DOHH2 (cell line): Measurements from ENCODE around the gene FTO.

Experiments used
- H3F3A ChIP-seq: fragments of 200-600 bp; sonication (generic), shearing (Covaris generic); 2 replicates; pipeline ENCODE4 v1.6.0; 2016; ENCODE audit warnings: antibody characterized with exemption, mild to moderate bottlenecking; ENCODE audit not compliant: control insufficient read depth, insufficient read depth
- H3K27ac ChIP-seq: fragments of 200-600 bp; sonication (generic); 2 replicates; pipeline ENCODE4 v1.5.1; 2014; ENCODE audit warnings: low read depth, mild to moderate bottlenecking, low read length, moderate library complexity
- H3K27me3 ChIP-seq: fragments of 200-600 bp; sonication (generic); 2 replicates; pipeline ENCODE4 v1.6.1; 2014; ENCODE audit warnings: mild to moderate bottlenecking, low read length, mixed read lengths; ENCODE audit not compliant: control insufficient read depth
- H3K36me3 ChIP-seq: fragments of 200-600 bp; sonication (generic); 2 replicates; pipeline ENCODE4 v1.6.1; 2014; ENCODE audit warnings: mild to moderate bottlenecking, low read length, moderate library complexity, mixed read lengths; ENCODE audit not compliant: control insufficient read depth
- H3K4me1 ChIP-seq: fragments of 200-600 bp; sonication (generic); 2 replicates; pipeline ENCODE4 v1.6.1; 2014; ENCODE audit warnings: mild to moderate bottlenecking, low read length, mixed read lengths; ENCODE audit not compliant: control insufficient read depth
- H3K4me2 ChIP-seq: fragments of 200-600 bp; sonication (generic); 2 replicates; pipeline ENCODE4 v1.6.0; 2014; ENCODE audit warnings: mild to moderate bottlenecking, low read length, moderate library complexity
- H3K4me3 ChIP-seq: fragments of 200-600 bp; sonication (generic); 2 replicates; pipeline ENCODE4 v1.5.1; 2014; ENCODE audit warnings: mild to moderate bottlenecking, low read length, mixed read lengths
- H3K79me2 ChIP-seq: fragments of 200-600 bp; sonication (generic); 2 replicates; pipeline ENCODE4 v1.6.1; 2014; ENCODE audit warnings: mild to moderate bottlenecking, low read length, mixed read lengths; ENCODE audit not compliant: control insufficient read depth
- H3K9me2 ChIP-seq: fragments of 200-600 bp; sonication (generic); replicated peaks from 2 replicates; pipeline ENCODE4 v1.6.1; 2014; ENCODE audit warnings: mild to moderate bottlenecking, low read length, mixed read lengths; ENCODE audit not compliant: control insufficient read depth
- H3K9me3 ChIP-seq: fragments of 200-600 bp; sonication (generic); 2 replicates; pipeline ENCODE4 v1.6.1; 2014; ENCODE audit warnings: antibody characterized with exemption, low read length, mixed read lengths; ENCODE audit not compliant: control insufficient read depth, insufficient read depth
- H4K20me1 ChIP-seq: fragments of 200-600 bp; sonication (generic); 2 replicates; pipeline ENCODE4 v1.6.0; 2014; ENCODE audit warnings: low read depth, mild to moderate bottlenecking, antibody characterized with exemption, low read length, moderate library complexity; ENCODE audit not compliant: control insufficient read depth, insufficient read depth
- EZH2phosphoT487 ChIP-seq: fragments of 200-600 bp; sonication (generic); IDR thresholded peaks from 2 replicates; pipeline ENCODE4 v1.6.1; 2017; ENCODE audit warnings: borderline replicate concordance, mild to moderate bottlenecking, antibody characterized with exemption, low read length, moderate library complexity, mixed read lengths
- TF ChIP-seq, protein P1 (sequence below): fragments of 200-600 bp; sonication (generic); IDR thresholded peaks from one replicate; pipeline ENCODE4 v1.5.1; 2014; ENCODE audit warnings: antibody characterized with exemption, mild to moderate bottlenecking, low read depth, low read length; ENCODE audit not compliant: poor library complexity, severe bottlenecking

The FTO gene

DNA sequence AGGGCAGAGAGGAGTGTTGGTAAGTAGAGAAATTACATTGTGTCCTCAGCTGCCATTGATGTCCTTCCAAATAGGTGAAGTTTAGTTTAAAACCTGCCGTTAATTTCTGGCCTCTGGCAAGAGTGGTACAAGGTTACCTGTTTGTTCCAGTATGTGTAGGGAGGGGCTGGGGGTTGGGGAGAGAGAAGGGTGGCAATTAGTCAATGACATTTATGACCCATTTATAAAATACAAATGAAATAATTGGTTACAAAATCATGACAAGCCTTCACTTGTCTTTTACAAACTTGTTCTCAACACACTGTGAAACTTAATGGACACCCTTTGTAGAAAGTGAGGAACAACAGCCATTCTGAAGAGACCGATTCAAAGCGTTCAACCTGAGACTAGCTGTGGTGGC lies 281.0 kb downstream of the FTO start:
- no peaks in the 10 kb centered on the region for H3K9me3 ChIP-seq
- H3K79me2 ChIP-seq = no peaks in the 10 kb centered on the region

DNA sequence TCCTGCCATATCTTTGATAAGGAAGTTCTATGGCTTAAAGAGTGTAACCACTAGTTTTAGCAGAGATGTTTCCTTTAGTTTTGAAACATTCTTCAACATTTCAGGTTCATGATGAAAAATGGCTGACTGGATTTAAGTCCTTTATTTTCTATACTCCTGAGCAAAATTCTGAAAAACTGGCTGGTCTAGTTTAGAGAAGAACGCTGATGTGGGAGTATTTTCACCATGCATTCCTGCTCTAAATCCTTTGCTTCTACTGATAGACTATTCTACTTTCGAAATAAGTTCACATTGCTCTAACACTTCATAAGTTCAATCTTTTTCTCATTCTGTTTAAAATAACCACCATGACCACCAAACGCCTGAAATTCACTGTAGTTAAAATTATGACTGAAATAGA lies 281.9 kb downstream of the FTO start:
- Histone ChIP-seq H3K27ac (no peak overlapping the region), H3K27me3 (no peaks in the 10 kb centered on the region)

More for the DNA sequence above, 281.0 kb downstream of the FTO start:
- Histone ChIP-seq H3K4me2 (no peak overlapping the region), H3K27ac (no peak overlapping the region), H4K20me1 (no peaks in the 10 kb centered on the region), H3K4me1 (no peaks in the 10 kb centered on the region), H3K4me3 (no peak overlapping the region), H3K27me3 (no peaks in the 10 kb centered on the region), H3K36me3 (no peaks in the 10 kb centered on the region), H3K9me2 (no peaks in the 10 kb centered on the region), H3F3A (no peaks in the 10 kb centered on the region)
- TF ChIP-seq, protein P1, sequence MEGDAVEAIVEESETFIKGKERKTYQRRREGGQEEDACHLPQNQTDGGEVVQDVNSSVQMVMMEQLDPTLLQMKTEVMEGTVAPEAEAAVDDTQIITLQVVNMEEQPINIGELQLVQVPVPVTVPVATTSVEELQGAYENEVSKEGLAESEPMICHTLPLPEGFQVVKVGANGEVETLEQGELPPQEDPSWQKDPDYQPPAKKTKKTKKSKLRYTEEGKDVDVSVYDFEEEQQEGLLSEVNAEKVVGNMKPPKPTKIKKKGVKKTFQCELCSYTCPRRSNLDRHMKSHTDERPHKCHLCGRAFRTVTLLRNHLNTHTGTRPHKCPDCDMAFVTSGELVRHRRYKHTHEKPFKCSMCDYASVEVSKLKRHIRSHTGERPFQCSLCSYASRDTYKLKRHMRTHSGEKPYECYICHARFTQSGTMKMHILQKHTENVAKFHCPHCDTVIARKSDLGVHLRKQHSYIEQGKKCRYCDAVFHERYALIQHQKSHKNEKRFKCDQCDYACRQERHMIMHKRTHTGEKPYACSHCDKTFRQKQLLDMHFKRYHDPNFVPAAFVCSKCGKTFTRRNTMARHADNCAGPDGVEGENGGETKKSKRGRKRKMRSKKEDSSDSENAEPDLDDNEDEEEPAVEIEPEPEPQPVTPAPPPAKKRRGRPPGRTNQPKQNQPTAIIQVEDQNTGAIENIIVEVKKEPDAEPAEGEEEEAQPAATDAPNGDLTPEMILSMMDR = no peak
- no peak for TF ChIP-seq EZH2phosphoT487

DNA sequence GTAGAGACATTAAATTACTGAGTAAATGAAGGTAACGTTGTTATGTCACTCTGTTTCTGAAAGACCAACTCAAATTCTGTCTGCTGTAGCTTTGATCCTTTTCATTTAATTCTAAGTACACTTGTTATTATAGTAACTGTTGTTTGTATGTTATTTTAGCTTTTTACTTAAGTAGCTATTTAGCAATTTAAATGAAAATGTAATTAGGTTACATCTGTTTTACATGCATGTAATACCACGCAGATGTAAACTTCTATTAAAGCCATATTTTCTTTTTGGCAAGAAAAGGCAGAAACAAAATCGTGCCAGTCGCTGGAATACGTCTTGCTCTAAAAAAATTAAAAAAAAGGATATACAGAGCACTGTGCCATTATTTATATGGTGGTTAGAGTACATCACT lies 282.8 kb downstream of the FTO start:
- Histone ChIP-seq H3K36me3 (no peaks in the 10 kb centered on the region), H3K9me3 (no peaks in the 10 kb centered on the region), H4K20me1 (no peaks in the 10 kb centered on the region), H3K27me3 (no peaks in the 10 kb centered on the region), H3K4me2 (no peak overlapping the region), H3K27ac (no peak overlapping the region), H3K4me3 (no peak overlapping the region), H3K79me2 (no peaks in the 10 kb centered on the region), H3F3A (no peaks in the 10 kb centered on the region), H3K9me2 (no peaks in the 10 kb centered on the region), H3K4me1 (no peaks in the 10 kb centered on the region)
- TF ChIP-seq EZH2phosphoT487 = no peak
- TF ChIP-seq, protein P1 = no peak

More for the DNA sequence above, 281.9 kb downstream of the FTO start:
- TF ChIP-seq, protein P1 = no peak
- TF ChIP-seq EZH2phosphoT487 = no peak
- no peaks in the 10 kb centered on the region for H4K20me1 ChIP-seq
- H3K79me2 ChIP-seq = no peaks in the 10 kb centered on the region
- no peaks in the 10 kb centered on the region for H3K4me1 ChIP-seq
- no peaks in the 10 kb centered on the region for H3K9me3 ChIP-seq
- no peaks in the 10 kb centered on the region for H3K36me3 ChIP-seq
- no peak overlapping the region for H3K4me2 ChIP-seq
- H3F3A ChIP-seq = no peaks in the 10 kb centered on the region
- no peak overlapping the region for H3K4me3 ChIP-seq
- H3K9me2 ChIP-seq = no peaks in the 10 kb centered on the region

DNA sequence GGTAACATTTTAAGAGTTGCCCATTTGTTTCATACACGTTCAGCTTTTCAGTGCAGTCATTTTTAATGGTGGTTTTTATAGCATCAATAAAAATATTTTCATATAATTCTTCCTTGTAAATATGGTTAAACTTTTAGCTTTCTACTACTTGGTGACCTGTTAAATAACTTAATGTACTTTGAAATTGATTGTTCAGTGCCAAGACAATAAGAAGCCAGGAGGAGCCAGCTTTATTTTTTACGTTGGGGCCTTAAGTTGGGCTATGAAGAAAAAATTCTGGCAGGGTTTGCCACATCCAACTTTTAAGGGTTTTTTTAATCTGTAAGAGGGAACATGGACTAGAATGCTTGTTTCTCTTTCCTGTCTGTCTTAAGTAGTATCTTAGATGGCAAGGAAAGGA lies 284.2 kb downstream of the FTO start:
- H3K27ac ChIP-seq = no peak overlapping the region
- no peaks in the 10 kb centered on the region for H3F3A ChIP-seq
- no peaks in the 10 kb centered on the region for H4K20me1 ChIP-seq

More for the DNA sequence above, 284.2 kb downstream of the FTO start:
- Histone ChIP-seq H3K4me3 (no peak overlapping the region), H3K27me3 (no peaks in the 10 kb centered on the region), H3K9me2 (no peaks in the 10 kb centered on the region), H3K36me3 (no peaks in the 10 kb centered on the region), H3K79me2 (no peaks in the 10 kb centered on the region), H3K4me2 (no peak overlapping the region), H3K9me3 (no peaks in the 10 kb centered on the region), H3K4me1 (no peaks in the 10 kb centered on the region)
- no peak for TF ChIP-seq EZH2phosphoT487
- TF ChIP-seq, protein P1 = no peak
